T47D (cell line): ENCODE measurements around the gene CEND1.
A peak's percentile ranks its signal among the peaks of the same experiment; 100 is the strongest.

Experiments
- DNase-seq, 2 experiments: peaks; one replicate each; pipeline versions ENCODE4 v3.0.0 to v3.0.0-alpha.2; 2011 to 2012; ENCODE audit warnings: low read depth in 1 of 2, low spot score in 1 of 2
- JUND ChIP-seq: IDR thresholded peaks from 2 replicates; pipeline ENCODE4 v1.6.1; 2012; ENCODE audit warnings: low read depth
- in situ Hi-C: cut with HindIII; loops from 2 replicates; pipeline ENCODE4 v1.10.0; 2016; ENCODE audit warnings: low sequenced_read_pairs, low pct_unique_long_range_greater_than_20kb

The CEND1 gene

GRCh38 chr11:789943-790342, at the start of gene CEND1:
Gene CEND1 (minus strand): TSS chr11:790090. CDS start chr11:788576, 1,514 bp downstream.
- in situ Hi-C loops: no loop called here
- peak in 1 of 2 experiments; percentile 55 for DNase-seq
- TF ChIP-seq JUND: no peak

GRCh38 chr11:839280-839623, 49.4 kb upstream of the CEND1 start:
- no peak for DNase-seq
- in situ Hi-C loops: no loop called here
- TF ChIP-seq JUND: no peak

DNA sequence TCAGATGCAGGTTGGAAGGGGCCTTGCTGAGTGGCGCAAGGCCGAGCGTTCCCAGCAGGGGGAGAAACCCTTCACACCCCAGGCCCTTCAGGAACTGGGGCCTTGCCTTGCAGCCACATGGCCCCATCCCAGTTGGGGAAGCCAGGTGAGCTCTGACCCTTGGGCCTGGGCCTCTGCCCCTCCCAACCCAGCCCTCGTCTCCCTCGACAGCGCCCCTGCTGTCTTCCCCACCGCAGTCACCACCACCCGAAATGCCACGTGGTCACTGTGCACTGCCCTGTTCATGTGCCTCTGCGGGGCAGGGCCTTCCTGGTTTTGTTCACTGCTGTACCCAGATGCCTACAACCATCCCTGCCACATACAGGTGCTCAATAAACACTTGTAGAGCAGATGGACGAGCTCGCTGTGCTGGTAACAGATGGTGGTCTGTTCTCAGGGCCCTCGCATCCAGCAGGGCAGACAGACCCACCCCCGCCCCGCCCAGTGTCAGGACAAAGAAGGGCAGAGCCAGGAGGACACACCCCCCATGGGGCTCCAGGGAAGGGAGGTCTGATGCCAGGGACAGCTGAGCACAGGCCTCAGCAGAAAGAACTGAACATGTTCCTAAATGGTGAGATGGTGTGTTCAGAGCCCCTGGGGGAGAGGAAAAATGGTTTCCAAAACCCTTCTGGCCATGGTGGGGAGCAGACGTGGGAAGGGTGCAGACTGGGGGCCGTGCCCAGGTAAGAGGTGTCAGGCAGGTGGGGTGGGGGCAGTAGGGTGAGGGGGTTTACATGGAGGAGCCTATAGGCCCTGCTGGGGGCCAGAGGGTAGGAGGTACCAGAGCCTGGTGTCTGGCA, 48.8 kb upstream of the CEND1 start:
- in situ Hi-C loops: no loop called here
- peak in 1 of 2 experiments; percentile 46 for DNase-seq
- no peak for TF ChIP-seq JUND

GRCh38 chr11:837990-838307, 48.1 kb upstream of the CEND1 start:
- no peak for DNase-seq
- TF ChIP-seq JUND: no peak
- in situ Hi-C loops: no loop called here

DNA sequence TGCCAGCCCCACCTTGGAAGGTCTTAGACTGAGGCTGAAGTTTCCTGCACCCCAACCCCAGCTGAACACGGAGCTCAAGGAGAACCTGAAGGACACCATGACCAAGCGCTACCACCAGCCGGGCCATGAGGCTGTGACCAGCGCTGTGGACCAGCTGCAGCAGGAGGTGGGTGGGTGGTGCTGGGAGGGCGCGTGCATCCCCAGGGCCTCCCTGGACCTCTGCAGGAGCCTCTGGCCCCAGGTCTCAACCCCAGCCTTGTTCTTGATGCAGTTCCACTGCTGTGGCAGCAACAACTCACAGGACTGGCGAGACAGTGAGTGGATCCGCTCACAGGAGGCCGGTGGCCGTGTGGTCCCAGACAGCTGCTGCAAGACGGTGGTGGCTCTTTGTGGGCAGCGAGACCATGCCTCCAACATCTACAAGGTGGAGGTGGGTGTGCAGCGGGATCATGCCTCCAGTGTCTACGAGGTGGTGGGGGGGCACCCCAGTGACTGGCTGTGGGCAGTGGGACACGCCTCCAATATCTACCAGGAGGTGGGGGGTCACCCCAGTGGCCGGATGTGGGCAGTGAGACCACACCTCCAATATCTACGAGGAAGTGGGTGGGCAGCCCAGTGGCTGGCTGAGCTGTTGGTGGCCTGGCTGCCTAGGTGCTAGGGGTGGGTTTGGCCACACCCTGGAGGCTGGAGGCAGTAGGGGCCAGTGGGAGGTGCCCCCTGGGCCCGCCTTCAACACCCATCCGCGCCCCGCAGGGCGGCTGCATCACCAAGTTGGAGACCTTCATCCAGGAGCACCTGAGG, 47.5 kb upstream of the CEND1 start:
- no peak for TF ChIP-seq JUND
- in situ Hi-C loops: no loop called here
- no peak for DNase-seq

GRCh38 chr11:836700-837099, 46.8 kb upstream of the CEND1 start:
- TF ChIP-seq JUND: no peak
- in situ Hi-C loops: no loop called here
- no peak for DNase-seq

GRCh38 chr11:836274-836673, 46.4 kb upstream of the CEND1 start:
- DNase-seq: no peak
- in situ Hi-C loops: no loop called here
- no peak for TF ChIP-seq JUND

GRCh38 chr11:834371-835316, 44.8 kb upstream of the CEND1 start:
- no peak for TF ChIP-seq JUND
- DNase-seq: peak; percentile 18 to 59
- in situ Hi-C loops: no loop called here

DNA sequence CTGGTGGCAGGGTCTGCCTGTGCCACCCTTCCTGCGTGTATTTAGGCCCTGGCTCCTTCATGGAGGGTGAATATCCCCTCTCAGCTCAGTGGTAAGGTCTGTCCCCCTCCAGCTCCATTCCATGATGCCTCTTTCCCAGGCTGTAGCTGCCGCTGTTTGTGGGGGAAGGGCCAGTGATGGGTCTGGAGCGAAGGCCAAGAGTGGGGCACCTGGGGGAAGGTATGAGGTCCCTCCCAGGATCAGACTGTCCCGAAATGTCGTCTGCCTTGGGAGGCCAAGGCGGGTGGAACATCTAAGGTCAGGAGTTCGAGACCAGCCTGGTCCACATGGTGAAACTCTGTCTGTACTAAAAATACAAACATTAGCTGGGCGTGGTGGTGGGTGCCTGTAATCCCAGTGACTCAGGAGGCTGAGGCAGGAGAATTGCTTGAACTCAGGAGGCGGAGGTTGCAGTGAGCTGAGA, 44.0 kb upstream of the CEND1 start:
- no peak for TF ChIP-seq JUND
- in situ Hi-C loops: no loop called here
- DNase-seq: no peak

GRCh38 chr11:833114-833791, 43.4 kb upstream of the CEND1 start:
- DNase-seq: no peak
- in situ Hi-C loops: no loop called here
- TF ChIP-seq JUND: no peak

GRCh38 chr11:832529-833113, 42.7 kb upstream of the CEND1 start, which contains the start of gene CD151:
Gene CD151 (plus strand): TSS chr11:832952. CDS start chr11:836070, 3,118 bp downstream.
- TF ChIP-seq JUND: no peak
- DNase-seq: peak; percentile 26 to 69
- in situ Hi-C loops: no loop called here
